SH-SY5Y (cell line): Measurements from ENCODE around the gene IPO13.

Source experiments
- GATA2 ChIP-seq: IDR thresholded peaks from 2 replicates; pipeline ENCODE4 v1.6.1; 2011; ENCODE audit warnings: mild to moderate bottlenecking, low read depth, low read length
- GATA3 ChIP-seq: IDR thresholded peaks from 2 replicates; pipeline ENCODE4 v1.6.1; 2011; ENCODE audit warnings: low read depth, mild to moderate bottlenecking, low read length, moderate library complexity

DNA sequence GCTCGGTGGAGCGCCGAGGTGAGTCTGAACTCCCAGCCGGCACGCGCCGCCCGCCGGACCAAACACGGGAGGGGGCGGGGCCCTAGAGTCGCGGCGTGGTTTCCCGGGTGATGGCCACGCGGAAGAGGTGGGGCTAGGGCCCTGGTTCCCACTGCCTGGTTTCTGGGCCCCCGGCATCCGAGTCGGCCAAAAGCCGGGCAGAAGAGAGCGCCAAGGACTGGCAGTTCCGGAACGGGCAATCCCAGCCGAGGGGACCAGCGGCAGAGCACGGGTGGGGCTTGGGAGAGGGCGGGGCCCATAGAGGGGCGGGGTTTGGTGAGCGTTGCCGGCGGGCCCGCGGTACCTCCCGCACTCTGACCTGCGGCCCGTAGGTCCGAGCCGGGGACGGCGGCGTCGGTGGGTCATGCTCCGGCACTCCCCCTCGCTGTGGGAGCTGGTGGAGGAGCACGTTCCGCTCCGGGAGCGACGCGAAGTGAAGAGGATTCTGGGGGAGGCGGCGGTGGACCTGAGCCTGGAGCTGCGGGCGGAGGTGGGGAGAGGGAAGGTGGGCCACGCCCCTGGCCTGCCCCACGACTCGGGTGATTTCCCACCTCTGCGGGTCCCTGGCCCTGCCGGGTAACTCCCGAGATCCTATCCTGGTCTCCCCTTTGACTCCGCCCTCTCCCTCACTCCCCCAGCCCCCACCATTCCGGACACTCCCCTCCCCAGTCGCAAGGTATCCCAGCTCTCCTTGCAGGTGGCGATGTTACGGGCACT lies 44.9 kb downstream of the IPO13 start, which contains the start of gene CCDC24:
- TF ChIP-seq GATA2 = no peak
- TF ChIP-seq GATA3 = no peak
